ENCODE data around the gene MITF.
A peak's percentile ranks its signal among the peaks of the same experiment; 100 is the strongest.
"Not testable (repeated sequence)": the region's sequence is repeated elsewhere in the genome, so short reads cannot be mapped to it uniquely, and the experiment has no call there.

Gene MITF

DNA sequence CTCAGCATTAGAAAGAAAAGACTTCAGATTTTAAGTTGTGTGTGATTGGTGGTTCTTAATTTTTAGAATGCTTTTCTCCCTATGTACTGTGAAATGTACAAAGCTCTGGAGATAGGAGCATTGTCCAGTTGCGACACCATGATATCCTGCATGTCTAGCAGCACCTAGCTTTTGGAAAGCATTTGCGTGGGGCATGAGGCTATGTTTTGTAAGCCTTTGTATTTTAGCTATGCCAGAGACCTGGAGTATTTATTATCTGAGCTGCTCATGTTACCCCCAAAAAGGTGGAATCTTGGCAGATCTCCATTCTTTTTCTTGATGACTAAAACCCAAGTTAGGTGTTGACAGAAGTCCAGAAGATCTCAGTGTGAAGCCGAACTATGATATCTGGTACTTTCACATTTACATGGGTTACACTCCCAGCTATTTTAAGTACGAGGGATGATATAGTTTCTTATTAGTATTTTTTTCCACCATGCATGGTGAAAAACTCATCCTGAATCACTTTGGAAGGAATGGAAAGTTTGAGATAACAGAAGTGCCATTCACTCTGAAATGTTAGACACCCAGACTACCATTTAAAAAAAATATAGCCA, 133.6 kb downstream of the MITF start:
- DNase-seq (ENCODE audit: low spot score): no peak

DNA sequence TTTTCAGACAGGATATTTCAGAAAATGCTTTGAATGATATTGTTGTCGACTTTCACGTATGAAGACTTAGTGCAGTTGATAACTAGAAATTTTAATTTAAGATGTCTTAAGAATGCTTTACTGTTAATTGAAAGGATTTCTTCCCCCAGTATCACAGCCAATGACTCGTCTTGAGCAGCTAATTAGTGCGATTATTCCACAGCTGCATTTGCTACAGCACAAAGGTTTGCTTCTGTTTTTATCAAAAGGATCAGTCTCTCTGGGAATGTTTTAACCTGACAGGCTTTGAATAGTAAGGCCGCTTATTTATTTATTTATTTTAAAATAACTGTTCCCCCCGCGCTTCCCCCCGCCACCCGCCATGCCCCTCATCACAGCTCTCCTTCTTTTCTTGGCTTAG, 136.8 kb downstream of the MITF start:
- DNase-seq (ENCODE audit: low spot score): no peak

DNA sequence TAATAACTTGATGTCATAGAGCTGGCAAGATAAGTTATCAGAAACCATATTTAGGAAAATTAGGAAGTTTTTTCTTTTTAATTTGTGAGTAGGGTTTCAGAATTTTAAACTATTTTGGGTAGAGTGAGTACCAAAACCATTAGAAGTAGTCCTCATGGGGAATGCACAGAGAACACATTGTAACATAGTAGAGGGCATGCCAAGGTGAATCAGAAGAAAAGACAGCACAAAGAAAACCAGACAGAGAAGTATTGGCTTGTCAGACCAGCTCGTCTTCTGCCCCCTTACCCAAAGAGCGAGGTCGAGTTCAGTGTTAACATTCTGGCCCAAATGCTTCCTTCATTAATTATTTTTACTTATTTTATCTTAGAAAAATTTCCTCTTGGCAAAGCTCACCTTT, 139.0 kb downstream of the MITF start:
- no peak for DNase-seq (ENCODE audit: low spot score)

DNA sequence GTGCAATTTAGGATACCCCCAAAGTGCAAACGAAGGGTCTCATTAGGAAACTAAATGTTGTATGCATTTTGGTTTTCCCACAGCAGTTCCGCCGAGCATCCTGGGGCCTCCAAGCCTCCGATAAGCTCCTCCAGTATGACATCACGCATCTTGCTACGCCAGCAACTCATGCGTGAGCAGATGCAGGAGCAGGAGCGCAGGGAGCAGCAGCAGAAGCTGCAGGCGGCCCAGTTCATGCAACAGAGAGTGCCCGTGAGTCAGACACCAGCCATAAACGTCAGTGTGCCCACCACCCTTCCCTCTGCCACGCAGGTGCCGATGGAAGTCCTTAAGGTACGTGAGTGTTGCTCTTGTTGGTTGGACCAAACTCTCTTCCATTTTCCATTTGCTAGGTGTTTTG, 139.8 kb downstream of the MITF start:
- DNase-seq (ENCODE audit: low spot score): no peak

DNA sequence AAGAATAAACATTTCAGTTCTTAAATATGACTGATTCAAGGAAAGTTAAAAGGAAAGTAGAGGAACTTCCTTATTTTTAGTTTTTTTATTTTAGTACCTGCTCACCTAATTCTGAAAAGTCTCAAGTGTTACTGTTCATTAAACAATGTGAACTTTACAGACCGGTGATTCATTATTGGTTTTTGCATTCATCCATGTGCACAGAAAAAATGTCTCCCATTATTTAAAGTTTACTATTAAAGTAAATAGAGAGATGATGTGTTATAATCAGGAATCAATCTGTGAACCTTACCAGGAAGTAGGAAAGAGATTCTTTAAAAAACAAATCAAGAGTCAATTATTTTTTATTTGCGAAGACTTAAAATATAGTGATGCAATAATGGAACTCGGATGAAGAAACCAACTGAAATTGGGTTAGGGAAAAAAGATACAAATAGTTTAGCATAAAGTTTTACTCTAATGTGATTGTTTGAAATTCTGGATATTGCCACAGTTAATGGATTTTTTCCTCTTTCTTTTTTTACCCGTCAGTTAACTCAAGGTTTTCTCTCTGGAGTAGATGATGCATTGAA, 140.9 kb downstream of the MITF start:
- DNase-seq (ENCODE audit: low spot score): no peak

DNA sequence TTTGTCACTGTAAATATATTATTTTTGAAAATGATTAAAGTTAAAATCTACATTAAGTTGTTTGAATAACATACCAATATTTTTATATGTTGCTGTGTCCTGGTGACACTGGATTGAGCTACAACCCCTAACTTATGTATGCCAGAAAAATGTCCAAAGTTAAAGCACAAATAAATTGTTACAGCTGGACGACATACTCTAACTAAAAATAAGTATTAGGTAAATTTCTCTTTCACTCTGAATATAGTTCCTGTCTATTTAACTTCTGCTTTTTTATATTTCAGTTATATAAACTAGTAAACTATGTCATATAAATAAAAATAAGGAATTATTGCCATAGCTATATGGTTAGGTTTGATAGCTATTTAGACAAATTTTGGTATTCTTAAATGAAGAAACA, 141.8 kb downstream of the MITF start:
- DNase-seq (ENCODE audit: low spot score): no peak

DNA sequence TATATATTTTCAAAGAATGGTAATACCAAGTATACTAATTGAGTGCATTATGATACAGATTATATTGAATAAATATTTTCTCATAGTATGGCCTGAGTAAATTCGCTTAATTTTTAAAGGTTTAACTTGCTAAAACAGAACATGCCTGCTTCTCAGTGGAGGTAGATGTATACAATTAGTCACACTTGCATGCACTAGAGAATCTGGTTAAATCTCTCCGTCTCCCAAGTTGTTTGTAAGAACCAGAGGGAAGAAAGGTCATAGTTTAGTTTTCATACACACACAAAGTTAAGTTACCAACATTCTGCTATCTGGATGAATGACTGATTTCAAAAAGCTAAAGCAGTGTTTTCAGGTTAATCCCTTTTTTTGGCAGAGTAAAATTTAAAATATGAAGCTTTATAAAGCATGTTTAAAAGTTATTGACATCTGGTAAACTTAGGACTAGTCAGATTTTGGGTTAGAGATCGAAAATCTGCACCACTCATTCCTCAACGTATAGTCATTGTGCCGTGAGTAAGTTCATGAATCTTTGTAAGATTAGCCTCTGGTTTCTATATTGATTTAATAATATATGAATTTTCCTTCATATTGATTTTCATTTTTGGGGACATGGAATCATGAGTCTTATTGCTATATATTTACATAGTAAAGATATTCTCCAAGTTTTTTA, 142.6 kb downstream of the MITF start:
- DNase-seq (ENCODE audit: low spot score): no peak

DNA sequence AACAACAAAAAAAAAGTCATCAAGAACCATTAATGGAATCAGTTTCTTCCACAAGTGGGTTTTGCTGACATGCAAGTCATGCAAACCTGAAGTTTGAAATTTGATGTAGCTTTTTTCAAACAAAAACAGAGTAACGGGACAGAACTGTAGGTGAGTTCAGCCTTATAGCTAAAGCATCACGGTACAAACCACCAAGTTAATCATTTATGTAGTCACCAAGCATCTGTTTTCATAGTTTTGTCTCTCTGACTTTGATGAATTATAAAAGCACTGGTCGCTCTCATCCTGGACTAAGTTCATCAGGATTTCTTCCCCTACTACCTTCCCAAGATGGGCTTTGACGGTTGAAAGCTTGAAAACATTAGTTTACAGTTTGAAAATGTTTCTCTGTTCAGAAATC, 143.3 kb downstream of the MITF start:
- no peak for DNase-seq (ENCODE audit: low spot score)

DNA sequence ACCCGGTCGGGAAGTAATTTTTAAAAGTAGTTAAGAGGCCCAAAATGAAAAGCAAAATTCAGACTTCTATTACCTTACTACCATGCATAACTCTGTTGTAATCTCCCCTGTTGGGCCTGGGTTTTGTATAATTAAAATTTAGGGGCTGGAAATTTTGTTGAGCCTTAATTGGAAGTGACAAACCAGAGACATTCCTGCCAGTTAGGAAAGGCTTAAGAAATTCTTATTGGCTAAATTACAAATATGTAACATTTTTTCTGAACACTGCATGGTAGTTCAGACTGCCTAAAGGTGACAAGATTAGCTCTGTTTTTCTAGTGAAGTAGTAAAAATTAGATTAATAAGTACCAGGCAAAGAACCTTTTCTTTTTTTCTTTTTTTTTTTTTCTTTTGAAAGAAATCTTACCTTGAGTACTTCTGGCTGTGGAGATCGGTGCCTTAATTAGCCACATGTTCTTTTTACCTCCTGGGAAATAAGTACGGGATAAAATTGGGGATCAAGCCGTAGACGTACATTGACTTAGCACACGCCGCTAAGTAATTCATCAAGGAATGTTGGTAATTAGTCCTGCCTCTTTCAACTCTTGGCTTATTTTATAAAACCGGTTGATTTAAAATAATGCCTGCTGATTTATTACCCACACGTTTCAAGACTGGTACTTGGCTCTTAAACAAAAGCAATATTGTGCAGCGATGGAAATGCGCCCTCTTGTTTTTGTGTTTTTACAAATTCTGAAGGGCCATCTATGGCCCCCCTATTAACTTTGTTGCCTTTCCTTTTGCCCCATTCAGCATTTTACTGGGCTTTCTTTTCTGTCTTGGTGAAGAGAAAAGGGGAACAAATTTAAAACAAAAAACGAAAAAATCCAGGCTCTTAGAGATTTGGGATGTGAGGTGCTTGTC, 149.0 kb downstream of the MITF start:
- peak; percentile 70 for DNase-seq (ENCODE audit: low spot score)

DNA sequence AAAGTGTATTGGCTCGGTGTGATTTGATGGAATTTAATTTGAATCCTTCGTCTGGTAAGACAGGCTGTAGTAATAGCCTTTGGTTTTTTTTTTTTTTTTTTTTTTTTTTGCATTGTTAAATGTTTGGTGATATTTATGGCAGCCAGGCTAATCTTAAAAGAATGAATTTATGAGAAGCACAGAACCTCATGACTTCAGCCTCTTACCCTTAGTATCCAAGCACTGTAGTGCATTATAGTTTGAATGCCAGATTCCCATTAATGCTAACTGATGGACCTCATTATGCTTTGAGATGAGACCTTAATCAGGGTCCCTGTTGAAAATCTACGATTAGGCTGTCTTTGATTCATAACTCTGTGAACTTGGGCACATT, 149.7 kb downstream of the MITF start:
- no peak for DNase-seq (ENCODE audit: low spot score)

DNA sequence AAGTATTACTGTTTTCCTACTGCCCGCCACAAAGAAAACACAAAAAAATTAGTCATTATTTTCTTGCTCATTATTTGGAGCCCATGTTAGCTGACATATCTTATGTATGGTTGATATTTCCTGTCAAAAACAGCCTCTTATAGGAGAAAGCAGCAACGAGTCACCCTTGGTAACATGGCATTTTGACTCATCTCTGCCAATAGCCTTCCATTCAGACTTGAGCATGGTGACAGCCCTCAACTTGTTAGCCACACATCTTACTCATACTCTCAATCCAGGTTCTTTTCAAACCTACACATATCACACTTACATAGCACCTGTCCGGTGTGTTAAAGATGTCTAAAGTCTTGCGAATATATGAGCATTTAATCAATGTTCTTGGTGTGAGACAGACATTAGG, 150.8 kb downstream of the MITF start:
- DNase-seq (ENCODE audit: low spot score): no peak

DNA sequence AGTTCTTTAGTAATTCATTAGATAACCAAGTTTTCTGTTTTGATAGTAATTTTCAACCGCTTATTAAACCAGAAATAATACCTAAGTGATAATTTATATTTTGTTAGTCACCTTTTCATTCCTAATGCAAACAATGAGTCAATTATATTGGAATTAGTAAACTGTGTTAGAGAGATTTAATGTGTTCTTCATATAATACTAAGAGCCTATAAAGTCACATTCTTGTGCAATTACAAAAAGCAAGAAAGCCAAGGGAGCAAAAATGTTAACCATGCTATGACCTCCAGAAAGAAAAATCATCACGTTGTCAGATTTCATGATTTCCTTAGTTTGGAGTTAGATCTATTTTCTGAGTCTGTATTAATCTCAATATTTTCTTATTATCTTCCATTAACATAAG, 151.4 kb downstream of the MITF start:
- DNase-seq (ENCODE audit: low spot score): no peak

DNA sequence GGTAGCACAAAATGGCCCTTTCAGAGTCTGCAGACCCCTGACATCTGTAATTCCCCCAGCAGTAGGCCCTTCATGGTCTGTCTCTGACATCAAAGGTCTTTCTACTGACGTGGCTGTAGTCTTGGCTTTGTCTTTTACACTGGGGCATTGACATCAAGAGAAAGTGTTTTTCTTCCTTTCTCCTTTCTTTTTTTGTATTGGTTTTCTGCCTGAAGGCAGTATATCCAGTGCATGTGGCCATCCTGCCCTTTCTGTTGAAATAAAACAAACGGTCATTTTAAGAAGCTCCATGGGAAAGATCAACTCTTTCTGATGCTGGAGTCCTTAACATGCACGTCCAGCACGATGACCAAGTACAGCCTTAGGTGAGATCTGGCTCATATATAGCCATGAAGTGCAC, 153.4 kb downstream of the MITF start:
- DNase-seq (ENCODE audit: low spot score): no peak

DNA sequence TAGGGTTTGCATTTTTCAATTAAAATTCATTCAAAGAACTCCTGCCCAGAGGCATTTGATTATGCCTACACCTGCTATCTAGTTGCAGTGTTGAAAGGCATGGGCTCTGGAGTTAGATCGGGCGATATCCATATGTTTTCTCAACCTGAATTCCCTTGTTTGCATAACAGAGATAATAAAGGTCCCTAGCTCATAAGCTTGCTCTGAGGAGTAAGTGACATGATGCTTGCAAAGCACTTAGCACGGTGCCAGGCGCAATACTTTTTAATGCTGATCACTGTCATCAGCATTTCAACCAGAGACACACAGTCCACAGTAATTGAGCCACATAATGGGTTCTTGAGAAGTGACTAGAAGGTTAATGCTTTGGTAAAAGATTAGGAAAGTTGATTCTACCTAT, 154.0 kb downstream of the MITF start:
- no peak for DNase-seq (ENCODE audit: low spot score)

DNA sequence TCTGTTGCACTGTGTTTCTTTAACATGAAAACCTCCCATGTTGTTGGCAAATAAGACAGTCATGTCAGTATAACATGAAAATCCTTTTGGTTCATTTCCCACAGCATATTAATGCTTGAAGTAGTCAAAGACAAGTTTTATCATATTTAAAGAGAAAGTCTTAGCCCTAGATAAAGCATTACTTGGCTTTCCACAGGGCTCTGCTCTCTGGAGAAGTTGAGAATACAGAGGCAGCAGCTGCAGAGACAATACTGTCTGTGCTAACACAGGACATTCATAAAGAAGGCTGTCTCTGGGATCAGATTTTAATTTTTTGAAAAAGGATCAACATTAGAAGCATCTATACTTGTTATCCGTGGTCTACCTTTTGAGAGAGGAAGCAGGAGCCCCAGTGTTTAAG, 156.8 kb downstream of the MITF start:
- no peak for DNase-seq (ENCODE audit: low spot score)

DNA sequence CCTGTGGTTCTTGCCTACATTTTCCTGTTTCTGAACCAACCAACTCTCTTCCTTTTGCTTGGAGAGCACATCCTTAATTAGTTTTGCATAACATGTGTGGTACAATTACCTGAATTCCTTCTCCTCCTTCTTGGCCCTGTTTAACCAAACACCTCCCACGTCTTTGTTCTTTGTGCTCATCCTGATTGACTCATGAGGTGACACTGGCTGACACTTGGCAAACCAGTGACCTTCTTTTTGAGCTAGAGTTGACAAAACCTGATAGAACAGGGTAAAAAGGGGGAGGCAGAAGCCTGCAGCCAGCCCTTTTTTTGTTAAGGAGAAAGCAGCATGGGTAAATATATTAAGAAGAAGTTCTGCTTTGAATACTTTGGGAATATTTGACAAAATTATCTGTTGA, 161.1 kb downstream of the MITF start:
- peak; percentile 70 for DNase-seq (ENCODE audit: low spot score)

DNA sequence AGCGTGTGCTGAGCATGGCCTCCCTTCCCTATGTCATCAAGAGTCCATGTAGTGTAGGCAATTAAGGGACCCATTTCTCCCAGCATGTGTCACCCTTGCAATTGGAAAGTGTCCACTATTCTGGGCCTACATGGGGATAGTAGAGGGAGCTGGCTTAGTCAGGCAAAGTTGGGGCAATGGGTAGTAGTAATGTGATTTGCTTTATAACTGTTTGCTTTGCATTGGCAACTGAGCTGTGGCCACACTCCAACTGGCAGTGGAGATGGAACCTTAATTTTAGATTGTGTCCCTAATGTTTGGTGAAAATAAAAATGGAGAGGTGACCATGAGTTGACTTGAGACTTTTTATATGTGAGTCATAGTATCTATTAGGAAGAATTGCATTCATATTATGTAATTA, 162.5 kb downstream of the MITF start:
- DNase-seq (ENCODE audit: low spot score): no peak

DNA sequence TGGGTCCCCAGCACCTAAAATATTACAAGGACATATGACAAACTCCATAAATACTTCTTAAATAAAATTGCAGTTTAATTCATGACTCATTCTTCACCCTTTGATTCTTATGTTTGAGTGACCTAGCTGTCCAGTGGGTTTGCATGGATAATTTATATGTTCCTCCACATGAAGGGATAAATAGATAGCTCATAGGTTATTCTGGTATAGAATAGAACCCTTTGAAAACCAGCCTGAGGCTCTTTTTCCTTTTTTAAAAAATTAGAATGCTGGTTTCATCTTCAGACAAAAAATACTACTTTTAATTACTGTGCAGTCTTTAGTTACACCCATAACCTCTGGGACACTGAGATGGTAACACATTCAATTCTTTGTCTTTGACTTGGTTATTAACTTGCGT, 163.1 kb downstream of the MITF start:
- DNase-seq (ENCODE audit: low spot score): no peak

DNA sequence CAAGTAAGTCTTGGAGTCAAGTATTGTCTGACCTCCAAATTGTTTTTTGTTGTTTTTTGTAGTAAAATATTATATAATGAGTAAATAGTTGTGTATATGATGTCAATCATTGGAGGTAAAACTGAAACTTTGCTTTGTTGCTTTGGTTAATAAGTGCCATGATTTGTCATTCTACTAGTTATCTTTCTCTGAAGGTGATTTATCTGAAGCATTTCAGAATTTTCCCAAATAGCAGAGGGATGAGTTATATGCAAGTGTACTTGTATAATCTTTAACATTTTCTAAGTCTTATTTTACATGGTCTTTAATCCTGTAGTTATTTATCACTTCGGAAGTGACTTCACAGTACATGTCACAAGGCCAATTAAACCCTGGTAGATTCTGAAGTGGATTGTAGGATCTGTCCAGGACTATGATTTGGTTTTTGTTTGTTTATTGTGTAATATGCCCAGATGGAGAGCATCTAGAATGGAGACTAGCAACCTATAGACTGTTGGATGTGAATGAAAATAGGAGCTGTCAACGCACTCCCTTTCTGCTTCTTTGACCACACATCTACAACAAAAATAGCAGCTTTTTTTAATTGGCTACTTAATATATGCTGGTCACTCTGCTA, 167.2 kb downstream of the MITF start:
- DNase-seq (ENCODE audit: low spot score): no peak

DNA sequence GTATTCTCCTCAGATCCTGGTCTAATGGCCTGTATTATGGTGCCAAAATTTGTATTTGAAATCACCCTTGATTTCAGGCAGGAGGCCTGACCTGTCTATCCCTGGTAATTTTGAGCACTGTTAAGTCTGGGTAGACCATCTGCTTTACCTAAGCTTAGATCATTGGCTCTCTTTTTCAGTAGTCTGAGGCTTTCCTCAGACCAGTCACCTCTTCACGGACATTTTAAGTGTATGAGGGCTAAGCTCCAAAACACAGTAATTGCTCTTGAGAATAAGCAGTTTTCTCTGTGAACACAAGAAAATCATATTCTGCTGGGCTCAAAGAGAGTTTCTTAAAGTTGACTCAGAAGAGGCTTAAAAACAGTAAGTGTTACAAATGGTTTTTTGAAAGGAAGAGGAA, 168.3 kb downstream of the MITF start:
- no peak for DNase-seq (ENCODE audit: low spot score)

DNA sequence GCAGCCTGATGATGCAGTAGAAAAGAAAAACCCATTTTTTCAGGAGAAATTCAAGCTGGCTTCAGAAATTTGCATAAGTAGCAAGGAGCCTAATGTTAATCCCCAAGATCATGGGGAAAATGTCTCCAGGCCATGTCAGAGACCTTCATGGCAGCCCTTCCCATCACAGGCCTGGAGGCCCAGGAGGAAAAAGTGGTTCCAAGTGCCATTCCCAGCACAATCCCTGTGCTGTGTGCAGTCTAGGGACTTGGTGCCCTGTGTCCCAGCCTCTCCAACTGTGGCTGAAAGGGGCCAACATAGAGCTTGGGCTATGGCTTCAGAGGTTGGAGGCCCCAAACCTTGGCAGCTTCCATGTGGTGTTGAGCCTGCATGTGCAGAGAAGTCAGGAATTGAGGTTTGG, 170.6 kb downstream of the MITF start:
- not testable (repeated sequence) for DNase-seq (ENCODE audit: low spot score)

DNA sequence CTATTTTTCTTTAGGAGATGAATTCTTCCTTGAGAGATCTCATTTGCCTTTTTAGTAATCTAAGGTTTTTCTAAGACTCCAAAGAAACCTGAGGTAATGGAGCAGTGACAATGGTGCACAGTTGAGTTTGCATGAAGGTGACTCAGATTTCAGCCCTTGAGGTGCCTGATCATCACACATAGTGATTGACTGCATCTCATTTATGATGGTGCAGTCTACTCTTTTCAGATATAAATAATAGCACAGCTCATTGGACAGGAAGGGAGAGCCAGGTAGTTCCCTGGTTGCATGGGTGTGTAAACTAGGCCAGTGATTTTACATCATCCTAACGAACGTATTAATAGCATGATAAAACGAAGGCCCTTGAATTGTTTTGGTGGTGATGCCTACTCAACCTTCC, 174.2 kb downstream of the MITF start:
- no peak for DNase-seq (ENCODE audit: low spot score)

DNA sequence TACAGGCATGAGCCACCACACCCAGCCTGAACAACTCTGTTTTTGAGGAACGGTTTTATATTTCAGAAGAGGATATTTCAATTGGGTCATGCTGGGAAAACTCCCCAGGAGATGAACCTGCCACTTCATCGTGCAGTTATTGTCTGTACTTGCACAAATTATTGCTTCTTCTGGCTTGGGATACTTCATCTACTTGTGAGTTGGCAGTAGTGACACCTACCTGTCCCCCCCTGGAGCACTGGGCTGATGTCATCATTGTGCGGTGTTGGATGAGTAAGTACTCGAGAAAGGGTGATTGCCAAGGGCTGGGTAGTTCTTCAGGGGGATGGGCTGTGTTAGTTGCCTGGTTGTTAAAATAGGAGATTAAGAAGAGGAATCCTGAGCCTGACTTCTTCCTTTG, 175.1 kb downstream of the MITF start:
- no peak for DNase-seq (ENCODE audit: low spot score)

Measured in putamen (tissue), 1 donor.